Measurements from ENCODE around the gene LCTL. TPM values are rescaled to one million over a fixed set of nuclear protein-coding genes. Genes with fewer than 3 reads are reported as not detected.

LCTL gene
- total RNA-seq, 4 donors from 2014 or later: not detected

DNA sequence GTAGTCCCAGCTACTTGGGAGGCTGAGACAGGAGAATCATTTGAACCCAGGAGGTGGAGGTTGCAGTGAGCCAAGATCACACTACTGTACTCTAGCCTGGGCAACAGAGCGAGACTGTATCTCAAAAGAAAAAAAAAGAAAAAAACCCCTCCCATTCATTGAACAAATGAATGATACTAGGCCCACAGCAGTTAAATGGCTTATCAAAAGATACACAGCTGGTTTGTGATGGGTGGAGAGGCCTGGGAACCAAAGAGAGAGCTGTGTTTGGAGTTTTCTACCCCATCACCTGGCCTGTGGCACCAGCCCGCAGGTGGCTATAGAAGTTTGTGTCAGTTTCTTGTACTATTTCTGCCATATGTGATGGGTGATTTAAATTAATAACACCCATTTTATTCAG lies 43.1 kb upstream of the LCTL start:
- TF ChIP-seq, protein P1, sequence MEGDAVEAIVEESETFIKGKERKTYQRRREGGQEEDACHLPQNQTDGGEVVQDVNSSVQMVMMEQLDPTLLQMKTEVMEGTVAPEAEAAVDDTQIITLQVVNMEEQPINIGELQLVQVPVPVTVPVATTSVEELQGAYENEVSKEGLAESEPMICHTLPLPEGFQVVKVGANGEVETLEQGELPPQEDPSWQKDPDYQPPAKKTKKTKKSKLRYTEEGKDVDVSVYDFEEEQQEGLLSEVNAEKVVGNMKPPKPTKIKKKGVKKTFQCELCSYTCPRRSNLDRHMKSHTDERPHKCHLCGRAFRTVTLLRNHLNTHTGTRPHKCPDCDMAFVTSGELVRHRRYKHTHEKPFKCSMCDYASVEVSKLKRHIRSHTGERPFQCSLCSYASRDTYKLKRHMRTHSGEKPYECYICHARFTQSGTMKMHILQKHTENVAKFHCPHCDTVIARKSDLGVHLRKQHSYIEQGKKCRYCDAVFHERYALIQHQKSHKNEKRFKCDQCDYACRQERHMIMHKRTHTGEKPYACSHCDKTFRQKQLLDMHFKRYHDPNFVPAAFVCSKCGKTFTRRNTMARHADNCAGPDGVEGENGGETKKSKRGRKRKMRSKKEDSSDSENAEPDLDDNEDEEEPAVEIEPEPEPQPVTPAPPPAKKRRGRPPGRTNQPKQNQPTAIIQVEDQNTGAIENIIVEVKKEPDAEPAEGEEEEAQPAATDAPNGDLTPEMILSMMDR (IDR thresholded peaks at IDR 0.05; ENCODE audit: low read depth): no peak

DNA sequence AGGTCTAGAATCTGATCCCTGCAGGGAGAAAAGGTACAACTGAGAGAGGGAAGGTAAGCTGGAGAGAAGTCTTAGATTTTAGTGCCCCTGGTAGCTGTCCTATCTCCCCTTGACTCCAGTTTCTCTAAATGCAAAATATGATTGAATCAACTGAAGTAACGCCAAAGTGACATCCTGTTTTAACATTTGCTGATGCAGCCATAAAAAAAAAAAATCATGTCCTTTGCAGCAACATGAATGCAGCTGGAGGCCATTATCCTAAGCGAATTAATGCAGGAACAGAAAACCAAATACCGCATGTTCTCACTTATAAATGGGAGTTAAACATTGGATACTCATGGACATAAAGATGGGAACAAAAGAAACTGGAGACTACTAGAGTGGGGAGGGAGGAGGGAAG lies 42.4 kb upstream of the LCTL start:
- TF ChIP-seq, protein P1 (IDR thresholded peaks at IDR 0.05; ENCODE audit: low read depth): no peak

DNA sequence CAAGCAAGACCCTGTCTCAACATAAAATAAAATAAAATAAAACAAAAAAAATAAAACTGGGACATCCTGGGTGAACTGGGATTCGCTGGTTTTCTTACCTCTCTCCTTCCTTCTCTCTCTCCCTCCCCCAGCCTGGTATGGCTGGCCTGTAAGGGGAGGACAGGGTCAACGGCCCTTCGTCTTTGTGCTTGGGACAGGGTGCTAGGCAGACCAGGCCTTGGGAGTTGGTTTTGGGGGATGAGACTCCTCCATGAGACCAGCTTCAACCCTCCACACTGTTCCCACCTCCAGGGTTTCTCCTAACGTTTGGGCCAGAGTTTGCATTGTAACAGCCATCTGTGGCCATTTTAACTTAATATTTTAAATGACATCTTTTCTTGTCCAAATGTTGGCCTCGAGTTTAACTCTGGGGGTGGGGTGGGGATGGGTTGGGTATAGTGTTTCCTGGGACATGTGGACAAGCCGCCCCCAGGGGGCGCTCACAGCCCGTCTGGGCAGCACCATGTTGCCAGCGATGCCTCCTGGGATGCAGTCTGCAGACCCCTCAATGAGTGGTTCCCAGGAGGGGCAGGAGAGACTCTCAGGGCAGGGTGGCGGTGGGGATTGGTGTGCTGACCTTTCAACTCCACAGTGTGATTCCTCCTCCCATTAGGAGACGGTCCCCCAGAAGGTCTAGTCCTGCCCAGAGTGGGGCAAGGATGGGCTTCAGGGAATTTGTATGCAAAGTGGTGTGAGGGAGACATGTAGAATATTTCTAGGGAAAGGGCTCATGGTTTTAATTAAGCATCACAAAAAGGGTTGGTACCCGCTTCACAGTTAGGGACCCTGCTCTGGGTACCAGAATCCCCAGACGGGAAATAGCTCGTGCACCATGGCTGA lies 37.7 kb upstream of the LCTL start:
- TF ChIP-seq, protein P1 (IDR thresholded peaks at IDR 0.05; ENCODE audit: low read depth): no peak

DNA sequence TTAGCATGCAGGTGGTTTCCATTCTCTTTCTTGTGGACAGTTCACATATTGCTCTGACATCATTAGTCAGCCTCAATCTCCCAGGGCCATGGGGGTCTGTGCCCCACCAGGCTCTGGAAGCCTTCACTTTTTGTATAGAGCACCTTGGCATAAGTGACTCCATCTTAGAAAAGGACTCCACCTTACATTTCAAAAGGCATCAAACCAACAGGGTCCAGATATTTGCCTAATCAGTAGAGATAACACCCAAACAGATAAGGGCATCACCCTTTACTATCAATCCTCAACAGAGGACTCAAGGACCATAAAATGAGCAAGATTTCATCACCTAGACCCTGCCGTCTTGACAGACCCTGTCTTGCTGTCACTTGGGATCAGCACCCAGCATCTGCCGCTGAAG lies 35.7 kb upstream of the LCTL start:
- TF ChIP-seq, protein P1 (IDR thresholded peaks at IDR 0.05; ENCODE audit: low read depth): no peak

DNA sequence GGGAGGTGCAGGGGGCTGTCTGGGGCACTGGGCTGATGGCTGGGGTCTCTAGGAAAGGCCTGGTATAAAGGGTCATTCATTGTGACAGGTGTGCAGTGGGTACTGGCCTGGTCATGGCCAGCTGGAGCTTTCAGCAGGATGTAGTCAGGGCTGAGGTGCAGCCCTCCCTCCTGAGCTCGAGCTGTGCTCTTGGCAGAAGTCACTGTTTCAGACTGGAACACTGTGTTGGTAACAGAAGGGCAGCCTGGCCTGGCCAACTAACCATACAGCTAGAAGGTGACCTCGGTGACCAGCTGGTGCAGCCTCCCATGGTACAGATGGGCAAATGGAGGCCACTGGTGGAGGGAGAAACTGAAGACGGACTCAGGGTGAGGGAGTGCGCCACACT lies 34.4 kb upstream of the LCTL start:
- TF ChIP-seq, protein P1 (IDR thresholded peaks at IDR 0.05; ENCODE audit: low read depth): no peak

DNA sequence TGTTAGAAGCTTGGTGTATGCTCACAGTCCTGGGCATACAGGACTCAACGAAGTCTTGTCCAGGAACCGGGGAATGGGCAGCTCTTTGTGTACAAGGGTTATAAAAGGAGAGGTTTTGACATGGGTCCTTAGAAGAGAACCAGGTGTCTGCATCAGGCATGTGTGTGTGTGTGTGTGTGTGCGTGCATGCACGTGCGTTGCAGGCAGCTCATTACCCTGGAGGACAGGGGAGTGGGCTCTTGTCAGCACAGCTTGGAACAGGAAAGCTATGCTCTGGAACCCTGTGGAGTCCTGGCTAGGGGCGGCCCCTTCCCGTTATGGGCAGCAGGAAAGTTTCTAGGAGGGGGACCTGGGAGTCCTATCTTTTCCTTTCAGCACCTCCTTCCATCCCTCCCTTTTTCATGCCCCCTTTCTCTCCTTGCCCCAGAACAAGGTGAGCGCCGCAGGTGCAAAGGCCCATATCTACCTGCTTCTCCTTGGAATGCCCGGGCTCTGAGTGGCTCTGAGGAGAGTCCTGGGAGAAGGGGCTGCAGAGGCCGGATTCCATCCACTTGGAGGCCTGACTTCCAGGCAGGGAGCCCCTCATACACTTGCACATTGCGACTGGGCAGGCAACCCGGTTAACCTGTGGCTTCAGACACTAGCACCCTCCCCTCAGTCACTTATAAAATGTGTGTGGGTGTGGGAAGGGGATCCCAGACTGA lies 33.9 kb upstream of the LCTL start:
- TF ChIP-seq, protein P1 (IDR thresholded peaks at IDR 0.05; ENCODE audit: low read depth): no peak

DNA sequence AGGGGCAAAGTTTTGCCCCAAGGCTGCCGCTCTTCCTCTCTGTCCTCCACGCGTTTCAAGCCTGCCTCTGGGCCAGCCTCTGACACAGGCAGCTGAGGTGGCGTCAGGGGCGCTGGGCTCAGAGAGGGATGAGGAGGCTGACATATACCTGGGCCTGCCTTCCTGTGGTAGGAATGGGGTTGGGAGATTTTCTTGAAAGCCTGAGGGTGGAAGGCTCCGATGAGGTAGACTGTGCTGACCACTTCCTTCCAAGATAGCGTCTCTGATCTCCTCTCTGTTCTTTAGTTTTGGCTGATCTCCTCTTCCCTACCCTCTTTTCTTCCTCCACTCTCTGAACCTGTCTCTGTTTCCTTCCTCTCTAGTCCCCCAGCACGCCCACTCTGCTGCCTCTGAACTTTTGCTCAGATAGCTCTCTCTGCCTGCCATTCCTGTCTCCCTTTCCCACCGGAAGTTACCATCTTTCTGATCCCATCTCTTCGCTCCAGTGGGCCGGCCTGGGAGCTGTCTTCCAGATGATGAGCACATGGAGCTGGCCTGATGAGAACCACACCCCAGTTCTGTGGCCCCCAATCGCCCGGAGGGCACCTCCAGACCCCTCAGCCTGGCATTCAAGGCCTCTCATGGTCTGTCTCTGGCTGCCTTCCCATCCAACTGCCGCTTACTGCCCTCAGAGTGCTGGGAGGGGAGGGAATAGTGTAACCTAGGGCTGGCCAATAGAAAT lies 32.5 kb upstream of the LCTL start:
- TF ChIP-seq, protein P1 (IDR thresholded peaks at IDR 0.05; ENCODE audit: low read depth): no peak
